HG03558 (cell line): Measurements from ENCODE around the gene DEPDC5.
"Not testable (repeated sequence)": the region's sequence is repeated elsewhere in the genome, so short reads cannot be mapped to it uniquely, and the experiment has no call there.

Source experiments
- ATAC-seq: cut with Tn5 transposase; IDR thresholded peaks from one replicate; pipeline ENCODE4 v1.9.1; 2021; ENCODE audit warnings: moderate number of reproducible peaks; ENCODE audit not compliant: unreplicated experiment; ENCODE audit errors: extremely low read depth

The DEPDC5 gene

GRCh38 chr22:31812977-31813605 lies 59.3 kb downstream of the DEPDC5 start:
- no peak for ATAC-seq

DNA sequence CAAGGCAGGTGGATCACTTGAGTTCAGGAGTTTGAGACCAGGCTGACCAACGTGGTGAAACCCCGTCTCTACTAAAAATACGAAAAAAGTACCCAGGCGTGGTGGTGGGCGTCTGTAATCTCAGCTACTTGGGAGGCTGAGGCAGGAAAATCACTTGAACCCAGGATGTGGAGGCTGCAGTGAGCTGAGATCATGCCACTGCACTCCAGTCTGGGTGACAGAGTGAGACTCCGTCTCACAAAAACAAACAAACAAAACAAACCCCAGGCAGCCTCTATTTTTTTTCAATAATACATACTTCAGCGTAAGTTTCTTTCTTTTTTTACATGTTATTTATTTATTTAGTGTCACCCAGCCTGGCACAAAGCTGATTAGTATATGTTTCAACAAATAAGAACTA lies 60.1 kb downstream of the DEPDC5 start:
- not testable (repeated sequence) for ATAC-seq

DNA sequence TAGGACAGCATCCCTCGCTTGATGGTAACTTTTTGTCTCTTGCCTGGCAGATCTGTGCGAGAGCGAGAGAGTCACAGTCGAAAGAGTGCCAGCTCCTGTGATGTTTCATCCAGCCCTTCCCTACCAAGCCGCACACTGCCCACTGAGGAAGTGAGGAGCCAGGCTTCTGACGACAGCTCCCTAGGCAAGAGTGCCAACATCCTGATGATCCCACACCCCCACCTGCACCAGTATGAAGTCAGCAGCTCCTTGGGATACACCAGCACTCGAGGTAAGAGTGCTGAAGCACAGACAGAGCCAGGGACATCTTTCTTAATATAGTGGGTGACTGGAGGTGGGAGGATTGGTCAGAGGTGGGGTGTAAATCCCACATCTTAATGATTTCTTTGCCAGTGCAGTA lies 61.1 kb downstream of the DEPDC5 start:
- no peak for ATAC-seq

GRCh38 chr22:31815383-31815814 lies 61.6 kb downstream of the DEPDC5 start:
- ATAC-seq: not testable (repeated sequence)

GRCh38 chr22:31816750-31817149 lies 62.9 kb downstream of the DEPDC5 start:
- ATAC-seq: no peak

DNA sequence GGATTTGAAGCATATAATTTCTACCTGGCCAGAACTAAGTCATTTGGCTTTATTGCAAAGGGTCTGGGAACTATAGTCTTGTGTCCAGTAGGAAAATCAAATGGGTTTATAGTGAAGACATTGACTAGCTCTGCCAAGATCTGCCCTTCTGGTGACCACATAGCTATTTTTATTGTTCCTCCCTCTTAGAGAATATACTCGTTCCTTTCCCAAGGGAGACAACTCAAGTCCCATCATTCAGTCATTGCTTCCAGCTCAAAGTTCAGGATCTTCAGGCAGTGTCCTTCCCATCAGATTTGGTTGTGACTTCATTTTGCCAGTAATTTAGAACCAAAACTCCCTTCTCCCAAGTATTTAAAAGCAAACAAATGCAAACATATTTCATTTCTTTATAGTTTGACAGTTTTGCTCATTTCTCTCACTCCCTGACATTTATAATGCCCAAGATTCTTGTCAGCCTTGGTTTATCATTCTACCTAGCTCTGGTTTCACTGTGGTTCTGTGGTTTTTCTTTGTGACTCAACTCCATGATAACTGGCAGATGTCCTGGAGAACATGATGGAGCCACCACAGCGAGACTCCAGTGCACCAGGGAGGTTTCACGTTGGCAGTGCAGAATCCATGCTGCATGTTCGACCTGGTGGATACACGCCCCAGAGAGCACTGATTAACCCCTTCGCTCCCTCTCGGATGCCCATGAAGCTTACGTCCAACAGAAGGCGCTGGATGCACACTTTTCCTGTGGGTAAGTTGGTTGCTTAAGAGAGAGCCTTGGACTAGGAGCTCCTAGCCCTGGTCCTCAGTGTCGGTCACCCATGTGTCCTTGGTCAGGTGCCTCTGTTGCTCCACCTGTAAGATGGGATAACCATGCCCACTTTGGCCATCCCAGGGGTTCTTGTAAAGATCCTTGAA lies 64.9 kb downstream of the DEPDC5 start:
- no peak for ATAC-seq

- ATAC-seq: no peak
Observed at GRCh38 chr22:31820655-31821054, 66.8 kb downstream of the DEPDC5 start.

GRCh38 chr22:31821572-31821971 lies 67.8 kb downstream of the DEPDC5 start:
- no peak for ATAC-seq

DNA sequence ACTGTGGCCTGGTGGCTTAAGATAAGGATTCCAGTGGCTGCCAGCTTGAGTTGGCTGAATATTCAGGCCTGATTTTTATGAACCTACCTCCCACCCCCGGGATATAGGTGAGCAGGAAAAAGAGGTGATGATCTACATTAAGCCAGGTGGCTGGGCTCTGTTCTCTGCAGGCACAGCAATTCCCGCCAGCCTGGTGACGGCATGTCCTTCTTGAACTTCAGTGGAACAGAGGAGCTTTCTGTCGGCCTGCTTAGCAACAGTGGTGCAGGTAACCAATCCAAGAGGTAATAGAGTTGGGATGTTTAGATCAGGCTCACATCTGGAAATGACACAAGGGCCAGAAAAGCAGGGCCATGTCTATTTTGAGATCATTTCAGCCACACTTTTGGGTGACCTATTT lies 68.7 kb downstream of the DEPDC5 start:
- ATAC-seq: no peak

- no peak for ATAC-seq
Observed at GRCh38 chr22:31825513-31825912, 71.7 kb downstream of the DEPDC5 start.

DNA sequence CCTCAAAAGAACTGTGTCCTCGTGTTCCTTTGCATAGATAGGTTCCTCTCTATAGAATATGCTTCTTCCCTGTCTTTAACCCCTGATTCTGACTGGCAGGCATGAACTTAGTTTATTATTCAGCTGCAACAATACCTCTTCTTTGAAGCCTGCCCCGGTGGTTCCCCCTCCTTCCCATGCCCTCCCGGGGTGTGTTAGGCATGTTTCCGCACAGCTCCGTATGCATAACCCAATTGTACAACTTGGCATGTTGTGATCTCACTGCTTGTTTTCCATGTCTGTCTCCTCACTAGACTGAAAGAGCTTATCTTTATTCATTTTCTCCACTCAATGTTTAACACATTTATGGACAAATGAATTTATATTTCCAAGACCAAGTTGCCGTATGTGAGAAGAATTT lies 72.6 kb downstream of the DEPDC5 start:
- ATAC-seq: no peak

GRCh38 chr22:31828739-31829138 lies 74.9 kb downstream of the DEPDC5 start:
- ATAC-seq: no peak

DNA sequence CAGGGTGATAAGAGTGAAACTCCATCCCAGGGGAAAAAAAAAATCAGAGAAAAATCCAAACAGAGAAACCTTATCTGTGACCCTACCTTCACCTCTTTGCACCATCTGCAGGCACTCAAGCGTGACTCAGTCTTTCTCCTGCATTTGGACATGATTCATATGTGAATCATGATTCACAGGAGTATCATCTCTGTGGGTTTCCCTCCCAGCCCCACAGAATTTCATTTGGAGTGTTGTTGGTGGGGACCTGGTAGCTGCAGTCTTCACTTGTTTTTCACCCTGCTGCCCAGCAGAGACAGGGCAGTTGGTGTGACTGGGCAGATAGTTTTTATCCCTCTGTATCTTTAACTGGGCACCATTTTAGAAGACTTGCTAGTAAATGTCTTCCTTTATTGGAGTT lies 75.7 kb downstream of the DEPDC5 start:
- no peak for ATAC-seq

- no peak for ATAC-seq
Observed at GRCh38 chr22:31830721-31831070, 76.9 kb downstream of the DEPDC5 start.

- ATAC-seq: no peak
Observed at GRCh38 chr22:31833930-31834329, 80.1 kb downstream of the DEPDC5 start.

GRCh38 chr22:31836010-31836409 lies 82.2 kb downstream of the DEPDC5 start:
- no peak for ATAC-seq

- no peak for ATAC-seq
Observed at GRCh38 chr22:31838917-31839316, 85.1 kb downstream of the DEPDC5 start.

DNA sequence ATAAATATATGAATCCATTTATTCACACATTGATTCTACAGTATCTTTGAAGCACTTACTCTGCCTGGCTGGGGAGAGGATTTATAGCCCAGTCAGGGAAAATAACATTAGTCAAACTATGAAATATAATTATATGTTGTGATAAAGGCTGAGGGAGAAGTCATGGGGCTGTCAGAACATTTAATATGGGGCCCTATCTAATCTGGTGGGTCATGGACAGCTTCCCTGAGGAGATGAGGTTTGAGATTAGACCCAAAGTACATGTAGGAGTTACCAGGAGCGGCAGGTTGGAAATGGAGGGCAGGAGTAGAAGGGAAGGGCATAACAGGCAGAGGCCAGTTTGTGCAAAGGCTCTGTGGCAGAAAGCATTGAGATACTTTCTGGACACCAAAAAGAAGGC lies 86.2 kb downstream of the DEPDC5 start:
- no peak for ATAC-seq

DNA sequence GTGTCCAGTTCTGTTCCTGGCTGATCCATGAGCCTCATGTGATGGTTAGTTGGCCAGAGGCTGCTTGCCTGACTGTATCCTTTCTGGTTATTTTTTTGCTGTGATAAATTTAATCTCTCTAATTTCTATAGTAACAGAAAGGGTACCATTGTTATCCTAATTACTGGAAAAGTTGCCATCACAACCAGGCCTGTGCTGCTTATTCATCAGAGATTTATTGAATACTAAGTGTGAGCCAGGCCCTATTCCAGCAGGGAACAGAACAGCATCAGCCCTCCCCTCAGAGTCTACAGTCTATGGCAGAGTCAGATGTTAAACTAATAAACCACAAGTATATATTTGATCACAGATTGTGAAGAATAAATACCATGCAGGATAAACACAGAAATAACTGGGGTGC lies 86.8 kb downstream of the DEPDC5 start:
- ATAC-seq: no peak

GRCh38 chr22:31841078-31841827 lies 87.4 kb downstream of the DEPDC5 start:
- no peak for ATAC-seq

DNA sequence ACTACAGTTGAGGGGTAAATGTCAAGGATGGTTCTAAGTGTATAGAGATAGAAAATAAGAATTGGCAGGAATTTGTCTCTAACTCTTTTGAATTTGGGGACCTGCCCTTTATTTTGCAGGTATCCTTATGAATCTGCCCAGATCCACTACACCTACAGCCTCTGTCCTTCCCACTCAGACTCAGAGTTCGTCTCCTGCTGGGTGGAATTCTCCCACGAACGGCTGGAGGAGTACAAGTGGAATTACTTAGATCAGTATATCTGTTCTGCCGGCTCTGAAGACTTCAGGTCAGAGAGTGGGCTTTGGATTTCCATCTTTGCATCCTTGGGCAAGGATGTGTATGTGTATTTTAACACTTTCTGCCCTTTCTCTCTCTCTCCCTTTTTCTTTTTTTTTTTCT lies 89.7 kb downstream of the DEPDC5 start:
- ATAC-seq: no peak
